GM21723 (cell line): ENCODE data around the gene KAT2A.

Source experiments
- ATAC-seq: cut with Tn5 transposase; IDR thresholded peaks from one replicate; pipeline ENCODE4 v1.9.1; 2021; ENCODE audit warnings: mild to moderate bottlenecking, moderate library complexity; ENCODE audit not compliant: unreplicated experiment

Gene KAT2A

GRCh38 chr17:42065201-42065600 is 56.0 kb downstream of the KAT2A start:
- no peak for ATAC-seq
